K562 (cell line): ENCODE measurements around the gene CLSTN1. TPM values are rescaled to one million over a fixed set of nuclear protein-coding genes. Genes with fewer than 3 reads are reported as not detected.

Source experiments
- ATAC-seq: fragments of 200-7000 bp; cut with Tn5 transposase; 3 replicates; pipeline ENCODE4 v1.9.1; 2020; ENCODE audit warnings: moderate library complexity
- BruUV-seq: library from RNA; stranded (reverse); fragments of 400-500 nt; replicated peaks from 2 replicates; lab custom pipeline; 2021; lab: Mats Ljungman, UMichigan
- CTCF ChIA-PET: fragments of 300-600 bp; formaldehyde crosslinking; extraction: SDS; loops from one replicate; lab custom pipeline; 2021; ENCODE audit warnings: low intra/inter-chr PET ratio; lab: Yijun Ruan, JAX
- POLR2A ChIA-PET: fragments of 300-600, 350-650 bp; sonication (Branson Sonifier 250); formaldehyde crosslinking; extraction: SDS; loops from one replicate; lab custom pipeline; 2021; ENCODE audit warnings: antibody characterized with exemption, inconsistent platforms; lab: Yijun Ruan, JAX
- DNase-seq, 4 experiments: peaks; one replicate each; pipeline versions ENCODE4 v3.0.0 to v3.0.0-alpha.2; 2011 to 2018; ENCODE audit warnings: low spot score in 3 of 4, mixed read lengths in 3 of 4; ENCODE audit errors: extremely low read depth in 1 of 4
- FAIRE-seq: peaks from 2 replicates; lab custom pipeline; 2011; peaks lifted over from hg19 to GRCh38; lab: Jason Lieb, UNC
- H2AFZ ChIP-seq: 2 replicates; pipeline ENCODE4 v1.6.0; 2011; ENCODE audit warnings: low read depth, low read length, control low read depth, inconsistent platforms
- H3K27ac ChIP-seq: fragments of 200-600 bp; 3 replicates; pipeline ENCODE4 v1.8.0; 2011; ENCODE audit warnings: low read depth, mild to moderate bottlenecking, control low read depth, inconsistent platforms, low read length, moderate library complexity, mixed read lengths; ENCODE audit errors: extremely low read depth
- H3K27me3 ChIP-seq, 2 experiments: fragments of 300-600 bp in 1 of 2; 2 replicates in 1 of 2; 3 replicates in 1 of 2; pipeline versions ENCODE4 v1.6.0 to v1.8.0; 2011; ENCODE audit warnings: inconsistent platforms in 2 of 2, low read length in 2 of 2, mild to moderate bottlenecking in 1 of 2, mixed read lengths in 1 of 2, moderate library complexity in 1 of 2; ENCODE audit not compliant: control insufficient read depth in 2 of 2, insufficient read depth in 2 of 2
- H3K36me3 ChIP-seq: fragments of 300-600 bp; 3 replicates; pipeline ENCODE4 v1.8.0; 2011; ENCODE audit warnings: mild to moderate bottlenecking, low read length, inconsistent platforms; ENCODE audit not compliant: control insufficient read depth, insufficient read depth
- H3K4me1 ChIP-seq, 2 experiments: fragments of 200-600 bp in 1 of 2; replicated peaks in 1 of 2; 2 replicates in 1 of 2; 3 replicates in 1 of 2; pipeline versions ENCODE4 v1.5.1 to v1.8.0; 2011; ENCODE audit warnings: inconsistent platforms in 2 of 2, low read length in 2 of 2, mild to moderate bottlenecking in 1 of 2, mixed read lengths in 1 of 2, moderate library complexity in 1 of 2; ENCODE audit not compliant: control insufficient read depth in 2 of 2, insufficient read depth in 2 of 2
- H3K4me2 ChIP-seq: 2 replicates; pipeline ENCODE4 v1.6.1; 2011; ENCODE audit warnings: low read length, control low read depth, inconsistent platforms, mixed read lengths; ENCODE audit not compliant: insufficient read depth
- H3K4me3 ChIP-seq: fragments of 200-600 bp; sonication (generic), shearing (Covaris generic); 2 replicates; pipeline ENCODE4 v1.5.1; 2016; ENCODE audit warnings: control low read depth, inconsistent platforms
- H3K79me2 ChIP-seq: fragments of 200-600 bp; 3 replicates; pipeline ENCODE4 v1.8.0; 2011; ENCODE audit warnings: low read length, inconsistent platforms; ENCODE audit not compliant: control insufficient read depth, insufficient read depth
- H3K9ac ChIP-seq, 2 experiments: 2 replicates each; pipeline versions ENCODE4 v1.6.0 to v1.6.1; 2011; ENCODE audit warnings: low read depth in 2 of 2, low read length in 2 of 2, control low read depth in 1 of 2, inconsistent platforms in 1 of 2, mild to moderate bottlenecking in 1 of 2, mixed read lengths in 1 of 2; ENCODE audit not compliant: insufficient read depth in 1 of 2
- H3K9me1 ChIP-seq: one replicate; pipeline ENCODE4 v1.6.0; 2011; ENCODE audit warnings: inconsistent platforms, mild to moderate bottlenecking, low read length, moderate library complexity; ENCODE audit not compliant: control insufficient read depth, insufficient read depth
- H3K9me3 ChIP-seq: replicated peaks from 2 replicates; pipeline ENCODE4 v1.5.1; 2011; ENCODE audit warnings: low read depth, low read length, inconsistent platforms; ENCODE audit not compliant: control insufficient read depth, insufficient read depth
- H4K20me1 ChIP-seq: replicated peaks from 2 replicates; pipeline ENCODE4 v1.6.1; 2011; ENCODE audit warnings: low read length, inconsistent platforms, mixed read lengths; ENCODE audit not compliant: control insufficient read depth, insufficient read depth
- ASH1L ChIP-seq: fragments of 450-650 bp; IDR thresholded peaks from 2 replicates; pipeline ENCODE4 v1.6.1; 2018; ENCODE audit warnings: borderline replicate concordance, mild to moderate bottlenecking, low read depth; ENCODE audit not compliant: partially characterized antibody
- BRF1 ChIP-seq: IDR thresholded peaks from 3 replicates; pipeline ENCODE4 v1.6.1; 2011; ENCODE audit warnings: borderline replicate concordance, mild to moderate bottlenecking; ENCODE audit not compliant: insufficient read length; ENCODE audit errors: extremely low read depth
- CBX2 ChIP-seq: fragments of 200-600 bp; sonication (generic); IDR thresholded peaks from one replicate; pipeline ENCODE4 v1.6.1; 2012; ENCODE audit warnings: mild to moderate bottlenecking, low read length, inconsistent platforms; ENCODE audit not compliant: insufficient read depth, poor library complexity, severe bottlenecking
- CCNT2 ChIP-seq: IDR thresholded peaks from 2 replicates; pipeline ENCODE4 v1.6.1; 2011; ENCODE audit warnings: borderline replicate concordance, low read depth, mild to moderate bottlenecking, moderate library complexity, mixed read lengths, low read length; ENCODE audit not compliant: insufficient read length; ENCODE audit errors: extremely low read depth
- ETV5 ChIP-seq: sonication (generic); formaldehyde crosslinking; IDR thresholded peaks from 2 replicates; pipeline ENCODE4 v1.4.0; 2020; ENCODE audit warnings: low read depth, mild to moderate bottlenecking, missing genetic modification reagents
- KLF13 ChIP-seq: fragments of 450-650 bp; IDR thresholded peaks from 2 replicates; pipeline ENCODE4 v1.6.1; 2016; ENCODE audit warnings: missing genetic modification characterization, low read depth, mild to moderate bottlenecking, missing compliant biosample characterization, moderate library complexity, borderline replicate concordance
- NR2C2 ChIP-seq, 2 experiments: fragments of 200-800 bp in 1 of 2; sonication (Bioruptor generic) in 1 of 2; sonication (generic) in 1 of 2; formaldehyde crosslinking in 1 of 2; IDR thresholded peaks; 2 replicates each; pipeline versions ENCODE4 v1.6.1 to v1.8.0; 2016 to 2022; ENCODE audit warnings: mild to moderate bottlenecking in 1 of 2, missing compliant biosample characterization in 1 of 2, missing genetic modification characterization in 1 of 2, missing genetic modification reagents in 1 of 2
- RB1 ChIP-seq: fragments of 450-650 bp; IDR thresholded peaks from 2 replicates; pipeline ENCODE4 v1.6.1; 2017; ENCODE audit warnings: low read depth, mild to moderate bottlenecking
- SMAD4 ChIP-seq: fragments of 250-450 bp; sonication (Bioruptor Pico); conservative IDR thresholded peaks from 2 replicates; pipeline ENCODE4 v1.8.0; 2021; ENCODE audit warnings: inconsistent platforms, mild to moderate bottlenecking, moderate library complexity
- SNIP1 ChIP-seq: fragments of 450-650 bp; IDR thresholded peaks from 2 replicates; pipeline ENCODE4 v1.7.1; 2017; ENCODE audit warnings: low read depth, mild to moderate bottlenecking
- STAT5A ChIP-seq: IDR thresholded peaks from 2 replicates; pipeline ENCODE4 v1.6.1; 2012; ENCODE audit warnings: low read length, inconsistent platforms, borderline replicate concordance
- STAT5B ChIP-seq: fragments of 250-450 bp; sonication (Bioruptor Pico); IDR thresholded peaks from 2 replicates; pipeline ENCODE4 v1.8.0; 2021; ENCODE audit warnings: mild to moderate bottlenecking, inconsistent platforms
- TAL1 ChIP-seq: fragments of 450-650 bp; IDR thresholded peaks from 2 replicates; pipeline ENCODE4 v1.6.1; 2016; ENCODE audit warnings: mild to moderate bottlenecking
- ZNF212 ChIP-seq: fragments of 450-650 bp; formaldehyde crosslinking; IDR thresholded peaks from 2 replicates; pipeline ENCODE4 v1.4.0; 2020; ENCODE audit warnings: mild to moderate bottlenecking
- WGBS: fragments of 100-300 bp; shearing (Covaris generic); methylation state at CpG from one replicate; pipeline ENCODE4 v1.1.6; 2016; ENCODE audit warnings: low coverage, mixed read lengths; ENCODE audit not compliant: insufficient coverage; ENCODE audit errors: missing lambda C conversion rate; 5-methylcytosine and 5-hydroxymethylcytosine counted together
- in situ Hi-C: fragments of 300-500 bp; cut with MboI; formaldehyde crosslinking; loops from 4 replicates; pipeline ENCODE4 v1.15.0; 2018; ENCODE audit warnings: inconsistent platforms, mixed read lengths
- intact Hi-C: fragments of 100-400 bp; cut with micrococcal nuclease; formaldehyde crosslinking; loops from 2 replicates; pipeline ENCODE4 v1.14.2; 2022
- polyA plus RNA-seq, 8 experiments: library from polyadenylated mRNA; depleted of rRNA in 4 of 8; stranded (reverse) in 5 of 8; unstranded in 3 of 8; fragments of >200 nt; fragmentation: Nextera tagmentation in 2 of 8; fragmentation: Illumina TruSeq in 1 of 8; extraction: Ambion mirVana in 2 of 8; extraction: Trizol in 1 of 8; gene quantifications; 2 replicates each; pipeline versions ENCODE4 v1.2.1 to v1.2.3, GENCODE V29; 2011 to 2014; ENCODE audit warnings: inconsistent platforms in 1 of 8, missing spikeins in 1 of 8
- total RNA-seq, 7 experiments: library from RNA; depleted of rRNA in 6 of 7; stranded (reverse); fragments of >200 nt in 6 of 7; fragmentation: Illumina TruSeq in 2 of 7; extraction: Trizol in 2 of 7; gene quantifications; 2 replicates each; pipeline versions ENCODE4 v1.2.1 to v1.2.3, GENCODE V29; 2011 to 2021; ENCODE audit warnings: low replicate concordance in 1 of 7
- TF ChIP-seq, protein P1 (sequence below): fragments of 250-450 bp; sonication (Bioruptor Pico); IDR thresholded peaks from 2 replicates; pipeline ENCODE4 v1.4.0; 2020
- TF ChIP-seq, protein P2 (sequence below): fragments of 250-450 bp; sonication (Bioruptor Pico); IDR thresholded peaks from 2 replicates; pipeline ENCODE4 v1.6.1; 2021; ENCODE audit warnings: mild to moderate bottlenecking
- TF ChIP-seq, protein P3 (sequence below): sonication (generic); formaldehyde crosslinking; IDR thresholded peaks from 2 replicates; pipeline ENCODE4 v1.8.1; 2023; ENCODE audit warnings: mild to moderate bottlenecking, missing genetic modification reagents

CLSTN1 gene
- total and polyA plus RNA-seq, 9 of the 15 experiments (the other 6 are each of a cell fraction or from before 2014, with no cell fraction given) = 1.1 to 32.5 (median 13.3) TPM

DNA sequence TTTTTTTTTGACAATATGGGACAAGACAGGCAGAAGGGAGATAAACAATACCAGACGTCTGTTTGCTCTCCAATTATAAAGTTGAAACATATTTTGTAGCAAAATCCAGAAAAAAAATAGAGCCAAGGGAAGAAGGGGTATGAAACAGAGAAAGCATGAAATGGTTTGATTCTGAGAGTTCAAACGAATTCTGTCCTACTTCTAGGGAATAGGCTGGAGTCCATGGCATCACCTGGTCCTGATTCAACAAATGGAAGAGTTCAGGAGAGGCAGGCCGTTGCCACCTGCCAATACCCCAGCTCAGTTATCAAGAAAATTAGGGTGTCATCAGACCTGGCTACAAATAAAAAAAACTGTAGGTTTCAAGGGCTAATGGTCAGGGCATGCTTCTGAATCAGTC lies 71.8 kb downstream of the CLSTN1 start (continued):
- TF ChIP-seq, protein P1, sequence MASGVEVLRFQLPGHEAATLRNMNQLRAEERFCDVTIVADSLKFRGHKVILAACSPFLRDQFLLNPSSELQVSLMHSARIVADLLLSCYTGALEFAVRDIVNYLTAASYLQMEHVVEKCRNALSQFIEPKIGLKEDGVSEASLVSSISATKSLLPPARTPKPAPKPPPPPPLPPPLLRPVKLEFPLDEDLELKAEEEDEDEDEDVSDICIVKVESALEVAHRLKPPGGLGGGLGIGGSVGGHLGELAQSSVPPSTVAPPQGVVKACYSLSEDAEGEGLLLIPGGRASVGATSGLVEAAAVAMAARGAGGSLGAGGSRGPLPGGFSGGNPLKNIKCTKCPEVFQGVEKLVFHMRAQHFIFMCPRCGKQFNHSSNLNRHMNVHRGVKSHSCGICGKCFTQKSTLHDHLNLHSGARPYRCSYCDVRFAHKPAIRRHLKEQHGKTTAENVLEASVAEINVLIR (CRISPR knock-in tag) = no peak
- TF ChIP-seq NR2C2 (CRISPR knock-in tag; IDR thresholded peaks at IDR 0.05) (no peak), NR2C2 (tag; IDR thresholded peaks at IDR 0.05) (no peak)

DNA sequence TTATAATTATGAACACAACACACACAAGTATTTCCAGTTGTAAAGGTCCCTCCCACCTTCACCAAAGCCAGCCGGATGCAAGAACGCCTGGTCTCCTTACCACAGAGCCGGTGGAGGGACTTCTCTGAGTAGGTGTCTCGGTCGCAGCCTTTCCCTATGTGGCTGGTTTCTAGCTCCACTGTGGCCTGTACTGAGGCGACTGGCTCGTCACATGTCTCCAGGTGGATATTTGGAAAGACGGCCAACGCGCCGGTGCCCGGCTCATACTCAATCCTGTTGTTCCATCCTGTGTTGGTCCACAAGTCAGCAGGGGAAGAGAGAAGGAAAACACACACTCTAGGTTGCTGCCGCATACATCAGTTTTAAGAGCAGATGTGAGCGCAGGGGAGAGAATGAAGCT lies 74.4 kb downstream of the CLSTN1 start:
- no peak for FAIRE-seq
- peak overlapping the region in 1 of 2 experiments; percentile 4; a peak in 1 of 4 replicates for H3K9ac ChIP-seq
- H3K4me3 ChIP-seq = no peak overlapping the region
- ATAC-seq = no peak
- ChIA-PET CTCF (no interaction called here), POLR2A (interaction anchor here (1.0 to 1.2 kb wide), 2 partner anchors 15 to 130 kb away, joined by 3 read pairs; no protein-coding TSS in a partner anchor)
- H4K20me1 ChIP-seq = no peaks in the 10 kb centered on the region
- no peak for DNase-seq
- no peaks in the 10 kb centered on the region for H3K9me3 ChIP-seq
- no peaks in the 10 kb centered on the region for H3K9me1 ChIP-seq
- intact Hi-C loops (no loop called here), in situ Hi-C loops (no loop called here)
- H2AFZ ChIP-seq = no peak overlapping the region
- no peaks in the 10 kb centered on the region for H3K27me3 ChIP-seq
- BruUV-seq = no TSS peak
- H3K36me3 ChIP-seq = peaks cover 14% of the 10 kb centered on the region; the same call in 1 of the 3 replicates
- no peaks in the 10 kb centered on the region for H3K79me2 ChIP-seq
- H3K4me2 ChIP-seq = no peak overlapping the region
- 92% methylated on average over 14 of the region's 14 CpGs for WGBS
- no peak overlapping the region for H3K27ac ChIP-seq
- peaks cover 6 to 7% of the 10 kb centered on the region in 2 experiments; a peak in 4 of 5 replicates for H3K4me1 ChIP-seq
- TF ChIP-seq RB1 = no peak
- TF ChIP-seq TAL1 = no peak
- TF ChIP-seq STAT5A = no peak
- no peak for TF ChIP-seq ZNF212
- TF ChIP-seq ASH1L = no peak
- TF ChIP-seq CBX2 = no peak
- TF ChIP-seq SMAD4 (CRISPR knock-in tag) = no peak
- no peak for TF ChIP-seq KLF13
- TF ChIP-seq SNIP1 = no peak
- TF ChIP-seq, protein P2, sequence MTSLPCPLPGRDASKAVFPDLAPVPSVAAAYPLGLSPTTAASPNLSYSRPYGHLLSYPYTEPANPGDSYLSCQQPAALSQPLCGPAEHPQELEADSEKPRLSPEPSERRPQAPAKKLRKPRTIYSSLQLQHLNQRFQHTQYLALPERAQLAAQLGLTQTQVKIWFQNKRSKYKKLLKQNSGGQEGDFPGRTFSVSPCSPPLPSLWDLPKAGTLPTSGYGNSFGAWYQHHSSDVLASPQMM (CRISPR knock-in tag) = no peak
- TF ChIP-seq STAT5B (CRISPR knock-in tag) = no peak
- no peak for TF ChIP-seq ETV5 (CRISPR knock-in tag)
- no peak for TF ChIP-seq CCNT2
- TF ChIP-seq BRF1 = no peak
- TF ChIP-seq, protein P3, sequence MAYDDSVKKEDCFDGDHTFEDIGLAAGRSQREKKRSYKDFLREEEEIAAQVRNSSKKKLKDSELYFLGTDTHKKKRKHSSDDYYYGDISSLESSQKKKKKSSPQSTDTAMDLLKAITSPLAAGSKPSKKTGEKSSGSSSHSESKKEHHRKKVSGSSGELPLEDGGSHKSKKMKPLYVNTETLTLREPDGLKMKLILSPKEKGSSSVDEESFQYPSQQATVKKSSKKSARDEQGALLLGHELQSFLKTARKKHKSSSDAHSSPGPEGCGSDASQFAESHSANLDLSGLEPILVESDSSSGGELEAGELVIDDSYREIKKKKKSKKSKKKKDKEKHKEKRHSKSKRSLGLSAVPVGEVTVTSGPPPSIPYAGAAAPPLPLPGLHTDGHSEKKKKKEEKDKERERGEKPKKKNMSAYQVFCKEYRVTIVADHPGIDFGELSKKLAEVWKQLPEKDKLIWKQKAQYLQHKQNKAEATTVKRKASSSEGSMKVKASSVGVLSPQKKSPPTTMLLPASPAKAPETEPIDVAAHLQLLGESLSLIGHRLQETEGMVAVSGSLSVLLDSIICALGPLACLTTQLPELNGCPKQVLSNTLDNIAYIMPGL (CRISPR knock-in tag) = no peak
